GM18519 (cell line): Measurements from ENCODE around the gene WEE1.
"Not testable (repeated sequence)": the region's sequence is repeated elsewhere in the genome, so short reads cannot be mapped to it uniquely, and the experiment has no call there.

Experiments
- ATAC-seq: cut with Tn5 transposase; IDR thresholded peaks from one replicate; pipeline ENCODE4 v1.9.1; 2021; ENCODE audit warnings: mild to moderate bottlenecking, moderate library complexity; ENCODE audit not compliant: unreplicated experiment, low FRiP score

The WEE1 gene

DNA sequence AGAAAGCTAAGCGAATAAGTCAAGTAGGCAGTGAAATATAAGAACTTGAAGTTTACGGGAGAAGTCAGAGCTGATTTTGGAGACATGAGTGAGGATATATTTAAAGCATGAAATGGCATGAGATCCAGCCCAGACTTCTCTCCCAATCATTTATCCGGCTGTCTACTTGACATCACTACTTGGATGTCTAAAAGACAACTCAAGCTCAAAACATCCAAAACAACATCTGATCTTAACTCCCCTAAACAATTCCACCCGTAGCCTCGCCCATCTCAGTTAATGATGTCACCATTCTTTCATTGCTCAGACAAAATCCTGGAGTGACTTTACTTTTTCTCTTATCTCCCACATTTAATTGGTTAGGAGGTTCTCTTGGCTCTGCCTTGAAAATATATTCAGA is 44.5 kb downstream of the WEE1 start:
- no peak for ATAC-seq

- no peak for ATAC-seq
Observed at GRCh38 chr11:9619004-9619403, 45.5 kb downstream of the WEE1 start.

GRCh38 chr11:9619971-9620370 is 46.5 kb downstream of the WEE1 start:
- ATAC-seq: no peak

DNA sequence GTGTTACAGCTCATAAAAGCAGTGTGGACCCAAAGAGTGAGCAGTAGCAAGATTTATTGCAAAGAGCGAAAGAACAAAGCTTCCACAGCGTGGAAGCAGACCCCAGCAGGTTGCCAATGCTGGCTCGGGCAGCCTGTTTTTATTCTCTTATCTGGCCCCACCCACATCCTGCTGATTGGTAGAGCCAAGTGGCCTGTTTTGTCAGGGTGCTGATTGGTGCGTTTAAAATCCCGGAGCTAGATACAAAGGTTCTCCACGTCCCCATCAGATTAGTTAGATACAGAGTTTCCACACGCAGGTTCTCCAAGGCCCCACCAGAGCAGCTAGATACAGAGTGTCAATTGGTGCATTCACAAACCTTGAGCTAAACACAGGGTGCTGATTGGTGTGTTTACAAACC is 48.9 kb downstream of the WEE1 start:
- not testable (repeated sequence) for ATAC-seq

- not testable (repeated sequence) for ATAC-seq
Observed at GRCh38 chr11:9623053-9623452, 49.6 kb downstream of the WEE1 start.

GRCh38 chr11:9624448-9624847 is 51.0 kb downstream of the WEE1 start:
- no peak for ATAC-seq

- ATAC-seq: no peak
Observed at GRCh38 chr11:9625162-9625561, 51.7 kb downstream of the WEE1 start.

DNA sequence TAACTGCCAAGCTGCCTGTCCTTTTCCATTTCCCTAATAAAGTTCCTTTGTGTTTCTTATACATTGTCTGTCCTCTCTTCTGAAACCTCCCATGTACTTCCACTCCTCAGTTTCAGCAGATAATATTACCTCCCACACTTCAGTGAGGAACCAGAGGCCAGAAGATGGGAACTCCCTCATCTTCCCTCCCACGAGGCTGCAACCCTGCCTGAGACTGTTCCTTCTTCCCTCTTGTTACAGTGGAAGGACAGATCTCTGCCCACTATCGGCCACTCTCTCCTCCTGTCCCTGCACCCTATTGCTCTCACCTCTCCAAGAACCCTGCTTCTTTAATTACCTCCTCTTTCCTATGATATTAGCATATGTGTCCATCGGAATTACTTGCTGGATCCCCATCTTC is 52.3 kb downstream of the WEE1 start:
- no peak for ATAC-seq

- ATAC-seq: no peak
Observed at GRCh38 chr11:9626496-9627394, 53.3 kb downstream of the WEE1 start.

- ATAC-seq: no peak
Observed at GRCh38 chr11:9629064-9629463, 55.6 kb downstream of the WEE1 start.

- no peak for ATAC-seq
Observed at GRCh38 chr11:9633679-9634078, 60.2 kb downstream of the WEE1 start.

- no peak for ATAC-seq
Observed at GRCh38 chr11:9636691-9637090, 63.2 kb downstream of the WEE1 start.

GRCh38 chr11:9639099-9639498 is 65.6 kb downstream of the WEE1 start:
- ATAC-seq: no peak
